HG03097 (cell line): ENCODE measurements around the gene ARHGEF11.
"Not testable (repeated sequence)": the region's sequence is repeated elsewhere in the genome, so short reads cannot be mapped to it uniquely, and the experiment has no call there.

ENCODE experiments used
- ATAC-seq: cut with Tn5 transposase; IDR thresholded peaks from one replicate; pipeline ENCODE4 v1.9.1; 2021; ENCODE audit not compliant: unreplicated experiment, low FRiP score

Gene ARHGEF11

DNA sequence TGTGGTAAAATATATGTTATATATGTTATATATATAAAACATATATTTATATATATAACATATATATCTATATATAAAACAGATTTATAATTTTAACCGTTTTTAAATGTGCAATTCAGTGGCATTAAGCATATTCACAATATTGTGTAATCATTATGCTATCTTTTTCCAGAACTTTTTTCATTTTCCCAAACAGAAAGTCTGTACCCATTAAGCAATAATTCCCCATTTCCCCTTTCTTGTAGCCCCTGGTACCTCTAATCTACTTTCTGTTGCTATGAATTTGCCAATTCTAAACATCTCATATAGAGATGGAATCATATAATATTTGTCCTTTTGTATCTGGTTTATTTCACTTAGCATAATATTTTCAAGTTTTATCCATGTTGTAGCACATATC is 10.7 kb upstream of the ARHGEF11 start:
- no peak for ATAC-seq

- ATAC-seq, result not testable (repeated sequence)
These were observed 10.2 kb upstream of the ARHGEF11 start for GRCh38 chr1:157055729-157056128.

- no peak for ATAC-seq
These were observed 5.3 kb upstream of the ARHGEF11 start for GRCh38 chr1:157050836-157051235.

GRCh38 chr1:157047062-157047410 is 1.5 kb upstream of the ARHGEF11 start:
- no peak for ATAC-seq

GRCh38 chr1:157044326-157044725 is 1.2 kb downstream of the ARHGEF11 start:
- no peak for ATAC-seq

DNA sequence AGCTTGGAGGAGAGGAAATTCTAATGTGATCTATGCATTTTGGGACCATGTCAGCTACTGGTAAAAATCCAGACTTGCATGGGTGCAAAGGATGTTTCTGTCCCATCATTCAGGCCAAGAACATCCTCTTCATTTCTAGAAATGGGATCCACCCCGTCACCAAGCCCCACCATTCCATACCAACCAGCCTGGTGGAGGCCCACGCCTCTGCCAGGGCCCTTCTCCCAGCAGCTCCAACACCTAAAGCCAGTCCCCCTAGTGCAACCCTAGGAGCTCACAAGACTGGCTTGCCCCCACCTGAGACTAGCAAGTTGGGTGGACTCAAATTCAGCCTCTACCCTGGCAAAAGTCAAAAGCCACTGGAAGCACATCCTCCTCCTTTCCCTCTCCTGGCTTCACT is 1.9 kb downstream of the ARHGEF11 start:
- ATAC-seq, result no peak

DNA sequence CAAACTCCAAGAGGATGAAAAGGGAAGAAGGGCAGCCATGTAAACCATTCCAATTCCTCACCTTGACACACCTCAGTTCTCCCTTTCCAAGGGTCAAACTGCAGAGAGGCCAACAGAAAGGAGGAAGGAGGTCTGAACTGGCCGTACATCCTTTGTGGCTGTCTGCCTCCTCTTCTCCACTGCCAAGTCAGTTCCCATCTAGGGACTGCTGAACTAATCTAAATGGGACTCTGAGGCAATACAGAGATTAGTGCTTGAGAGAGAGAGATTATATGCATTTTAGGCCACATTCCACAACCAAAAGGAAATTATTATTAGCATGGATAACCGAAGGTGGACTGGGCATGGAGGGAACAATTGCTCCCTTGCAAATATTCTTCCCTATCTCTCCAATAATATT is 2.7 kb downstream of the ARHGEF11 start:
- no peak for ATAC-seq

DNA sequence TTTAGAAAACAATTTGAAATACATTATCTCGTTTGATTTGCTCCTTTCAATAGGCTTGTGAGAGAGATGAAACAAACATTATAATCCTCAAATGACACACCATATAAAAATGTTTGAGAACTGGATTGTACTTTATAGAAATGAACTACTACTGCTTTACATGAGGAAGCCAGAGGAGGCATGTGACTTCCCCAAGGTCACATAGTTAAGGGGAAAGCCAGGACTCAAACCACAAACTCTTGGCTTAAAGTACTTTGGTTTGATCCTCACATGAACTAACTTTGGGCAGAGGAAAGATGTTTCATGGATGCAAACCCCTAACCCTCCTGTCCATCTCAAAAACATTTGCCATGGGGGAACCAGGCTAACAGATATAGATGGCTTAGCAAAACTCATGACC is 4.7 kb downstream of the ARHGEF11 start:
- no peak for ATAC-seq

DNA sequence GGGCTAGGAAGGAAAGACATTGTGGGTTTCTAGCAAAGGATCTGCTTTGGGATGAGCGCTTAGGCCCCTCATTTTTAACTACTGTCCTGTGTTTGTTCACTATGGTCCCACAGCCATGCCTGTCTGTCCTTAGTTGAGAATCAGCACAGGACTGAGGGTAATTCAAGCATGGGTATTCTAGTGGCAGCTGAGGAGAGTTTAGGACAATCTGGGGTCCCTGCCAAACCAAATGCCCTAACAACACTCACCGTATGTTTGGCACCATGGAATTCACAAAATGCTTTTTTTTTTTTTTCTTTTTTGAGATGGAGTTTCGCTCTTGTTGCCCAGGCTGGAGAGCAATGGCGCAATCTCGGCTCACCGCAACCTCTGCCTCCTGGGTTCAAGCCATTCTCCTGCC is 10.4 kb downstream of the ARHGEF11 start:
- ATAC-seq, result no peak

DNA sequence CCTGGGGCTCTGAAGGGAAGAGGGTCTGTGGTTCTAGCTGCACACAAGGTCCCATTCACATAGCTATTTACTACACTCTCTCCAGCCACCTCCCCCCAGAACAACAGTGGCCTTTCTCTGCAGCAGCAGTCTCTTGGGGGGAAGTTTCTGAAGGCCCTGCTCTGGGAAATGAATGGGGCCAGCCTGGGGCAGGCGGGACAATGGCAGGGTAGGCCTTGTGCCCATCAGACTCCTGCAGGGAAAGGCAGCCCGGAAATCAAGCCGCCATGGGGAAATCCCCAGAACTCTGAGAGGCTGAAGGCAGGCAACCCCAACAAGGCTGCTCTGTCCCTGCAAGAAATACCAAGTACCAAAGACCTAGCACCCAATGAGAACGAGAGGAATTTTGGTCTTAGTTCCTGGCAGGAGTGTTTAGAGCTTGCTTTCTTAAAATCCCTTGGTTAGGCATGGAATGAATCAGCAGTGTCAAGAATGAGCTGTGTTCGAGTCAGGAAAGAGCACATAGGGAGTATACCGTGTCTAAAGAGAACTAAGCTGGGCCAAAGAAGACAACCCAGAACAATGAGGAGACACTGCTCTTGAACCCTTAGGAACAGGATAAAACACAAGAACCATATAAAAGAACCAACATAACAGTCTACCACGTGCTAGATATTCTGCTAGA is 11.3 kb downstream of the ARHGEF11 start:
- ATAC-seq, result no peak

GRCh38 chr1:157033357-157033876 is 12.1 kb downstream of the ARHGEF11 start:
- ATAC-seq, result no peak

DNA sequence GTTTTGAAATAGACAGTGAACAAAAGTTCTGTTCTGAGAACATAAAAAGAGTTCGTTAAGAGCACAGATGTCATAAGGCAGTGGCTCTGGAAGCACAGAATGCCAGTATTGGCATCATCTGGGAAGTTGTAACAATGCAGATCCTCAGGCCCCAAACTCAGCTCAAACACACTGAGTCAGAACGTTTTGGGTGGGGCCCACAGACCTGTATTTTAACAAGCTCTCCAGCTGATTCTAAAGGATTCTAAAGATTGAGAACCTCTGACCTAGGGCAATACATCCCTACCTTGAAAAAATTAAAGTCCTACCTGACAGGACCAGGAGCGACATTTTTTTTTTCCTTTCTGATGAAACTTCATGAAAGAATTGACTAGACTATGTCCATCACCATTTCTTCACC is 13.2 kb downstream of the ARHGEF11 start:
- no peak for ATAC-seq

DNA sequence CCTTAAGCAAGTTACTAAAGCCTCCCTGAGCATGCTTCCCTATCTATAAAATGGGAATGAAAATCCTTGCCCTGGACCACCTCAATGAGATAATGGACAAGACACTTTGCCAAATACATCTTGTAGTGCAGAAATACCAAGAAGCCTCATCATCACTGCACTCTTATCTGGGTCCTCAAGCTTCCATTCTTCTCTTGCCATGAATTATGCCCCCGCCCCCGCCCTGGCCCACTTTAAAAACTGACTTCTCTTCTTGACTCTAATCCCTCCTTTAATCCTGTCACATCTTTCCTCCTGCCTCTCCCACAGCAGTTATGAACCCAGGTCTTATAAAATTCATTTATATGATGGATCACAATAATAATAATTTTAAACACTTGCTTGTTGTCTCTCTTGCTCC is 14.8 kb downstream of the ARHGEF11 start:
- ATAC-seq, result no peak

DNA sequence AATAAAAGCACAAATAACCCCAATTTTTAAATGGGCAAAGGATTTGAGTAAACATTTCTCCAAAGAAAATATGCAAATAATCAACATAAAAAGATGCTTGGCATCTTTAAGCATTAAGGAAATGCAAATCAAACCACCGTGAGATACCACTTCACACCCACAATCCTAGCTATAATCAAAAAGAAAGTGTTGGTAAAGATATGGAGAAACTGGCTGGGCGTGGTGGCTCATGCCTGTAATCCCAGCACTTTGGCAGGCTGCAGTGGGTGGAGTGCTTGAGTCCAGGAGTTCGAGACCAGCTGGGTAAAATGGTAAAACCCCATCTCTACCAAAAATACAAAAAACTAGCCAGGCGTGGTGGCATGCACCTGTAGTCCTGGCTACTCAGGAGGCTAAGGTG is 16.9 kb downstream of the ARHGEF11 start:
- no peak for ATAC-seq

- ATAC-seq, result no peak
These were observed 19.7 kb downstream of the ARHGEF11 start for GRCh38 chr1:157025856-157026255.

GRCh38 chr1:157025385-157025784 is 20.2 kb downstream of the ARHGEF11 start:
- no peak for ATAC-seq

DNA sequence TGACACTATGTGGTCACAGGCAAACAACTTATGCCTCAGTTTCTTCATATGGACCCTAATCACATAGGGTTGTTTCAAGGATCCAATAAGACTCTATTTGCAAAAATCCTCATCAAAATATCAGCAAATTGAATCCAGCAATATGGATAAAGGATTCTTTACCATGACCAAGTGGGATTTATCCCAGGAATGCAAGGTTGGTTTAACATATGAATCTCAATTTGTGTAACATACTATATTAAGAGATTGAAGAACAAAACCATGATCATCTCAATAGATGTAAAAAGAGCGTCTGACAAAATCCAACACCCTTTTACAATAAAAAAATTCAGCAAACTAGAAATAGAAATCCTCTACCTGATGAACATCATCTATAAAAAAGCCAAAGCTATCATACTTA is 23.9 kb downstream of the ARHGEF11 start:
- ATAC-seq, result no peak

GRCh38 chr1:157019457-157019856 is 26.1 kb downstream of the ARHGEF11 start:
- no peak for ATAC-seq

DNA sequence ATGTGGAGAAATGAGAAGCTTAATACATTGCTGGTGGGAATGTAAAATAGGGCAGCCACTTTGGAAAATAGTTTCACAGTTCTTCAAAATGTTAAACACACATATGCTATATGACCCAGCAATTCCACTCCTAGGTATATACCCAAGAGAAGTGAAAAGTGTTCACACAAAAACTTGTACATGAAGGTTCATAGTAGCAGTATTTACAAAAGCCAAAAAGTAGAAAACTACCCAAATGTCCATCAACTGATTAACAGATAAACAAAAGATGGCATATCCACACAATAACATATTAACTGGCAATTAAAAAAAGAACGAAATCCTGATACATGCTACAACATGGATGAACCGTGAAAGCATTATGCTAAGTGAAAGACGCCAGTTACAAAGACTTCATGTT is 33.7 kb downstream of the ARHGEF11 start:
- ATAC-seq, result no peak

- no peak for ATAC-seq
These were observed 37.0 kb downstream of the ARHGEF11 start for GRCh38 chr1:157008502-157008901.

DNA sequence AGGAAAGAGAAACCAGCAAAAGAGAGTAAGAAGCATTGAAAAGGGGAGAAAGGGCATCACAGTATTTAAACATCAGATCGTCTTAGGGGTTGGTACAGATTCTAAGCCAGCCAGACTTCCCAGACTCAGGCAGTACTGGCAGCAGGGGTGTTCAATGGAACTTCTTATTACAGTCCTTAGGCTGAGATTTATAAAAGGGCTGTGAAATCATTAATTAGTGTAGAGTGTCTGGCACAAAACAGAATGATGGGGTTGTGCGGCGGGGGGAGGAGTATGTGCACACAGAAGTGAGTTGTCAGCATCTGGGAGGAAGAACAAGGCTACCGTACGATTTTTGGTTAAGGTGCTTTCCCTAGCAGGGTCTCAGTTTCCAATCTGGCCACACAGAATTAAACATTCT is 38.2 kb downstream of the ARHGEF11 start:
- no peak for ATAC-seq

GRCh38 chr1:157006676-157007075 is 38.9 kb downstream of the ARHGEF11 start:
- no peak for ATAC-seq

- ATAC-seq, result no peak
These were observed 39.6 kb downstream of the ARHGEF11 start for GRCh38 chr1:157005965-157006364.
